Stimulated activated naive CD8-positive, alpha-beta T cell treated with anti-CD3 and anti-CD28 coated beads, Interleukin-15, Interleukin-2, amounts not matched to agents 100 ng/mL and 50 ng/mL, for 24 hours (primary cell): ENCODE results near the gene P2RX6.

Source experiments
- H3K27ac Mint-ChIP-seq: one replicate; pipeline ENCODE4 v1.8.0; 2021; ENCODE audit warnings: mild to moderate bottlenecking, mixed read lengths
- H3K27me3 Mint-ChIP-seq: one replicate; pipeline ENCODE4 v1.8.0; 2021; ENCODE audit warnings: mixed read lengths
- H3K36me3 Mint-ChIP-seq: one replicate; pipeline ENCODE4 v1.8.0; 2021; ENCODE audit warnings: low read depth, mixed read lengths
- H3K4me1 Mint-ChIP-seq: one replicate; pipeline ENCODE4 v1.8.0; 2021; ENCODE audit warnings: low read depth, mixed read lengths
- H3K4me3 Mint-ChIP-seq: one replicate; pipeline ENCODE4 v1.8.0; 2021; ENCODE audit warnings: mild to moderate bottlenecking, mixed read lengths
- H3K9me3 Mint-ChIP-seq: one replicate; pipeline ENCODE4 v1.8.0; 2021; ENCODE audit warnings: mixed read lengths

P2RX6 gene

DNA sequence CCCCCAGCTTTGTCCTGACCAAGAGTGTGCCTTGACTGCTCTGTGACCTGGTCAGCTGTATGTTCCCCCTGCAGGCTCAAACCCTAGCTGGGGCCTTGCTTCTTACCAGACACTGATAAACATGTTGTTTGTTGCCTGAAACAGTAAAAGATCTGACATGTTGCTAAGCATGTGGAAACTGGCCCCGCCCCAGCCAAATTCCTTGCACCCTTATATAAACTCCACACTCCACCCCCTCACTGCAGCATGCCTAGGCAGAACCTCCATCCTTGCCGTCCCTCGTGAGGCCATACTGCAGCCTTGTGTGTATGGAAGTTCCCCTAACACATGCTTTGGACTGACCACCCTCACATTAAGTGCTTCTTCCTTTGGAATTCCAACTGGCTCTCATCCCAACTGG lies 58.1 kb downstream of the P2RX6 start:
- H3K27ac Mint-ChIP-seq: no peak overlapping the region
- H3K36me3 Mint-ChIP-seq: no peaks in the 10 kb centered on the region
- no peak overlapping the region for H3K4me3 Mint-ChIP-seq
- H3K4me1 Mint-ChIP-seq: peaks cover 5% of the 10 kb centered on the region
- H3K9me3 Mint-ChIP-seq: no peaks in the 10 kb centered on the region
- H3K27me3 Mint-ChIP-seq: no peaks in the 10 kb centered on the region

- peaks cover under 1% of the 10 kb centered on the region for H3K4me1 Mint-ChIP-seq
- H3K27ac Mint-ChIP-seq: no peak overlapping the region
- H3K27me3 Mint-ChIP-seq: no peaks in the 10 kb centered on the region
- H3K9me3 Mint-ChIP-seq: no peaks in the 10 kb centered on the region
- H3K4me3 Mint-ChIP-seq: no peak overlapping the region
- H3K36me3 Mint-ChIP-seq: no peaks in the 10 kb centered on the region
Measured at GRCh38 chr22:21073482-21073881, 58.5 kb downstream of the P2RX6 start.

DNA sequence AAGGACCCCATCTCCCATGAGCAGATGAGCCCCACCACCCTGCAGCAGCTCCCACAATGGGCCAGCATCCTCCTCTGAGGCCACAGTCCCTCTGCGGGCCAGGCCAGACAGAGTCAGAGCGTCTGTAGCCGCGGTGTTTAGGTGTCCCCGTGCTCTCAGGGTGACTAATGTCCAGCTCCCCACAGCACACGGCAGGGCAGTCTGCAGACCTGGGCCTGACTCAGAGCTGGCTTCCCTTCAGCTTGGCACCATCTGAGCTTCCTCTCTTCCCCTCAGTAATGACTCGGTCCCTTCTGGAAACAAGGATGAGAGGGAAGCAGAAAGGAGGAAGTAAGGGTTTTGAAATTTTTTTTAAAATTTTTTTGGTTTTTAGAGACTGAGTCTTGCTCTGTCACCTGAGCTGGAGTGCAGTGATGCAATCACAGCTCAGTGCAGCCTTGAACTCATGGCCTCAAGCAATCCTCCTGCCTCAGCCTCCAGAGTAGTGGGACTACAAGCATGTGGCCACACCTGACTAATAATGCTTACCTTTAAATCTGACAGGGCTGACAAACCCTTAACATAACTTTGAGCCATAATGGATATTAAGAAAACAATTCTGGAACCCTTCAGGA lies 59.2 kb downstream of the P2RX6 start:
- Mint-ChIP-seq H3K4me3 (no peak overlapping the region), H3K9me3 (no peaks in the 10 kb centered on the region), H3K27me3 (no peaks in the 10 kb centered on the region), H3K4me1 (no peaks in the 10 kb centered on the region), H3K36me3 (no peaks in the 10 kb centered on the region), H3K27ac (no peak overlapping the region)

GRCh38 chr22:21075516-21076138 lies 60.7 kb downstream of the P2RX6 start:
- H3K4me1 Mint-ChIP-seq: no peaks in the 10 kb centered on the region
- H3K27ac Mint-ChIP-seq: no peak overlapping the region
- no peaks in the 10 kb centered on the region for H3K36me3 Mint-ChIP-seq
- H3K4me3 Mint-ChIP-seq: no peak overlapping the region
- no peaks in the 10 kb centered on the region for H3K27me3 Mint-ChIP-seq
- no peaks in the 10 kb centered on the region for H3K9me3 Mint-ChIP-seq

GRCh38 chr22:21076912-21077625 lies 62.1 kb downstream of the P2RX6 start:
- Mint-ChIP-seq H3K27ac (no peak overlapping the region), H3K4me3 (no peak overlapping the region), H3K9me3 (no peaks in the 10 kb centered on the region), H3K27me3 (no peaks in the 10 kb centered on the region), H3K4me1 (no peaks in the 10 kb centered on the region), H3K36me3 (no peaks in the 10 kb centered on the region)
